Lower lobe of right lung (tissue), 2 donors: ENCODE measurements around the gene MEGF11. TPM values are rescaled to one million over a fixed set of nuclear protein-coding genes. Genes with fewer than 3 reads are reported as not detected.

Source experiments
- ATAC-seq, 2 donors: fragments of 200-7000 bp; cut with Tn5 transposase; one replicate each; pipeline ENCODE4 v1.9.1; 2020 to 2022; ENCODE audit warnings: mild to moderate bottlenecking in 2 of 2, moderate library complexity in 2 of 2
- DNase-seq: peaks from one replicate; pipeline ENCODE4 v3.0.0-alpha.2; 2020
- H3K27ac ChIP-seq: fragments of 200-600 bp; one replicate; pipeline ENCODE4 v1.8.0; 2022
- H3K27me3 ChIP-seq: fragments of 200-600 bp; one replicate; pipeline ENCODE4 v1.8.0; 2022; ENCODE audit warnings: low read depth
- H3K36me3 ChIP-seq: fragments of 200-600 bp; one replicate; pipeline ENCODE4 v1.8.0; 2022; ENCODE audit warnings: mild to moderate bottlenecking
- H3K4me1 ChIP-seq: fragments of 200-600 bp; one replicate; pipeline ENCODE4 v1.8.0; 2022
- H3K4me3 ChIP-seq: fragments of 200-600 bp; one replicate; pipeline ENCODE4 v1.8.0; 2022; ENCODE audit warnings: mild to moderate bottlenecking
- H3K9me3 ChIP-seq: fragments of 200-600 bp; one replicate; pipeline ENCODE4 v1.8.0; 2022
- CTCF ChIP-seq: fragments of 200-600 bp; IDR thresholded peaks from one replicate; pipeline ENCODE4 v1.8.0; 2022; ENCODE audit warnings: antibody characterized with exemption, mild to moderate bottlenecking
- intact Hi-C: fragments of 100-400 bp; cut with DNase I; formaldehyde crosslinking; loops from one replicate; pipeline ENCODE4 v1.11.0; 2022
- total RNA-seq: library from RNA; stranded (reverse); fragmentation: NEBNext Ultra II Directional; extraction: Animal tissue kit (Norgen Biotek cat#: 25700); gene quantifications from one replicate; pipeline ENCODE4 v1.2.1, GENCODE V29; 2021
- donor health status: DM: no; HTN: yes; CAD: no; lungs with severe emphysema.

The MEGF11 gene
- total RNA-seq, 1 donor from 2014 or later, result not detected

GRCh38 chr15:65884511-65884910, 369.0 kb downstream of the MEGF11 start:
- no peak for ATAC-seq
- H3K4me1 ChIP-seq, result peaks cover 26% of the 10 kb centered on the region
- no peaks in the 10 kb centered on the region for H3K27me3 ChIP-seq
- no peaks in the 10 kb centered on the region for H3K9me3 ChIP-seq
- intact Hi-C loops, result no loop called here
- no peak for DNase-seq
- TF ChIP-seq CTCF, result no peak
- no peak overlapping the region for H3K4me3 ChIP-seq
- H3K36me3 ChIP-seq, result peaks cover 99% of the 10 kb centered on the region
- H3K27ac ChIP-seq, result no peak overlapping the region

- no peak overlapping the region for H3K4me3 ChIP-seq
- intact Hi-C loops, result no loop called here
- no peak overlapping the region for H3K27ac ChIP-seq
- H3K27me3 ChIP-seq, result no peaks in the 10 kb centered on the region
- DNase-seq, result no peak
- no peaks in the 10 kb centered on the region for H3K9me3 ChIP-seq
- no peak for TF ChIP-seq CTCF
- H3K36me3 ChIP-seq, result peaks cover 99% of the 10 kb centered on the region
- ATAC-seq, result no peak
- peaks cover 20% of the 10 kb centered on the region for H3K4me1 ChIP-seq
These were observed 370.0 kb downstream of the MEGF11 start for GRCh38 chr15:65883571-65883970.

GRCh38 chr15:65881766-65882434, 371.6 kb downstream of the MEGF11 start:
- Histone ChIP-seq H3K4me3 (no peak overlapping the region), H3K27me3 (no peaks in the 10 kb centered on the region), H3K36me3 (peaks cover 99% of the 10 kb centered on the region), H3K9me3 (no peaks in the 10 kb centered on the region), H3K27ac (no peak overlapping the region), H3K4me1 (peaks cover 18% of the 10 kb centered on the region)
- intact Hi-C loops, result no loop called here
- ATAC-seq (no peak), DNase-seq (no peak)
- no peak for TF ChIP-seq CTCF

GRCh38 chr15:65877749-65878148, 375.8 kb downstream of the MEGF11 start:
- intact Hi-C loops, result no loop called here
- Histone ChIP-seq H3K4me3 (no peak overlapping the region), H3K27me3 (no peaks in the 10 kb centered on the region), H3K27ac (no peak overlapping the region), H3K36me3 (peaks cover 80% of the 10 kb centered on the region), H3K4me1 (peaks cover 19% of the 10 kb centered on the region), H3K9me3 (no peaks in the 10 kb centered on the region)
- DNase-seq (no peak), ATAC-seq (no peak)
- TF ChIP-seq CTCF, result no peak

GRCh38 chr15:65875458-65875857, 378.1 kb downstream of the MEGF11 start:
- ATAC-seq (no peak), DNase-seq (no peak)
- Histone ChIP-seq H3K9me3 (no peaks in the 10 kb centered on the region), H3K4me3 (no peak overlapping the region), H3K27me3 (no peaks in the 10 kb centered on the region), H3K27ac (no peak overlapping the region), H3K4me1 (peaks cover 39% of the 10 kb centered on the region), H3K36me3 (peaks cover 57% of the 10 kb centered on the region)
- TF ChIP-seq CTCF, result no peak
- intact Hi-C loops, result no loop called here
